Breast epithelium (tissue), 4 donors: ENCODE results near the gene SDCBP2. TPM values are rescaled to one million over a fixed set of nuclear protein-coding genes. Genes with fewer than 3 reads are reported as not detected.

Experiments used
- DNase-seq, 2 donors: peaks; one replicate each; pipeline ENCODE4 v3.0.0-alpha.2; 2019; ENCODE audit warnings: low spot score in 2 of 2
- H3K27ac ChIP-seq, 2 donors: fragments of 200-600 bp; sonication (generic) in 1 of 2; one replicate each; pipeline ENCODE4 v1.5.1; 2016 to 2019; ENCODE audit warnings: mild to moderate bottlenecking in 1 of 2
- H3K27me3 ChIP-seq, 2 donors: fragments of 200-600 bp; sonication (generic) in 1 of 2; one replicate each; pipeline versions ENCODE4 v1.5.1 to v1.6.0; 2017 to 2019; ENCODE audit warnings: control low read depth in 1 of 2, mild to moderate bottlenecking in 1 of 2
- H3K36me3 ChIP-seq: fragments of 200-600 bp; one replicate; pipeline ENCODE4 v1.5.1; 2019
- H3K4me1 ChIP-seq, 2 donors: fragments of 200-600 bp; sonication (generic); one replicate each; pipeline ENCODE4 v1.5.1; 2016 to 2019; ENCODE audit warnings: control low read depth in 1 of 2
- H3K4me3 ChIP-seq, 3 donors: fragments of 200-600 bp; sonication (generic); 1 replicate in 2 of 3; 2 replicates in 1 of 3; pipeline ENCODE4 v1.5.1; 2016 to 2019; ENCODE audit warnings: mild to moderate bottlenecking in 3 of 3, moderate library complexity in 2 of 3
- H3K9me3 ChIP-seq, 2 donors: fragments of 200-600 bp; sonication (generic) in 1 of 2; one replicate each; pipeline ENCODE4 v1.5.1; 2016 to 2019; ENCODE audit warnings: control low read depth in 1 of 2
- CTCF ChIP-seq, 3 donors: fragments of 450-650 bp; IDR thresholded peaks; one replicate each; pipeline ENCODE4 v1.5.1; 2016 to 2017; ENCODE audit warnings: antibody characterized with exemption in 3 of 3, mild to moderate bottlenecking in 3 of 3, moderate library complexity in 3 of 3
- POLR2A ChIP-seq: fragments of 450-650 bp; IDR thresholded peaks from one replicate; pipeline ENCODE4 v1.6.1; 2016; ENCODE audit warnings: antibody characterized with exemption, mild to moderate bottlenecking, moderate library complexity
- POLR2AphosphoS5 ChIP-seq, 3 donors: sonication (generic); formaldehyde crosslinking; IDR thresholded peaks; one replicate each; pipeline ENCODE4 v1.6.1; 2017; ENCODE audit warnings: antibody characterized with exemption in 3 of 3
- intact Hi-C: fragments of 100-400 bp; cut with DNase I; formaldehyde crosslinking; loops from one replicate; pipeline ENCODE4 v1.15.1; 2023; ENCODE audit warnings: low total_unique reads
- total RNA-seq, 3 donors: library from RNA; depleted of rRNA; stranded (reverse); fragments of >200 nt; gene quantifications; one replicate each; pipeline ENCODE4 v1.1.0, GENCODE V29; 2016

Gene SDCBP2
- total RNA-seq, 3 donors from 2014 or later = 5.0 to 10.8 (median 9.8) TPM

GRCh38 chr20:1334370-1334731 is 5.4 kb upstream of the SDCBP2 start:
- Histone ChIP-seq H3K9me3 (no peaks in the 10 kb centered on the region), H3K27me3 (no peaks in the 10 kb centered on the region), H3K36me3 (no peaks in the 10 kb centered on the region), H3K27ac (peak overlapping the region in 1 of 2 donors; percentile 5), H3K4me1 (no peaks in the 10 kb centered on the region), H3K4me3 (no peak overlapping the region)
- DNase-seq = no peak
- TF ChIP-seq CTCF (IDR thresholded peaks at IDR 0.05) (no peak), POLR2A (no peak), POLR2AphosphoS5 (IDR thresholded peaks at IDR 0.05) (no peak)
- intact Hi-C loops = no loop called here

- no peak overlapping the region for H3K27ac ChIP-seq
- H3K4me1 ChIP-seq = peaks cover 0 to 1% of the 10 kb centered on the region in 2 donors
- intact Hi-C loops = no loop called here
- no peak overlapping the region for H3K4me3 ChIP-seq
- no peaks in the 10 kb centered on the region for H3K27me3 ChIP-seq
- H3K9me3 ChIP-seq = no peaks in the 10 kb centered on the region
- peak in 1 of 2 donors; percentile 10 for DNase-seq
- TF ChIP-seq POLR2A (no peak), POLR2AphosphoS5 (IDR thresholded peaks at IDR 0.05) (no peak), CTCF (IDR thresholded peaks at IDR 0.05) (no peak)
- no peaks in the 10 kb centered on the region for H3K36me3 ChIP-seq
Measured at GRCh38 chr20:1333462-1334369, 4.8 kb upstream of the SDCBP2 start.

- TF ChIP-seq POLR2A (no peak), CTCF (IDR thresholded peaks at IDR 0.05) (no peak), POLR2AphosphoS5 (IDR thresholded peaks at IDR 0.05) (no peak)
- Histone ChIP-seq H3K27ac (peak overlapping the region in 1 of 2 donors; percentile 27), H3K36me3 (no peaks in the 10 kb centered on the region), H3K27me3 (no peaks in the 10 kb centered on the region), H3K9me3 (no peaks in the 10 kb centered on the region), H3K4me3 (no peak overlapping the region), H3K4me1 (peaks cover 0 to 10% of the 10 kb centered on the region in 2 donors)
- DNase-seq = no peak
- intact Hi-C loops = no loop called here
Measured at GRCh38 chr20:1332749-1333300, 3.9 kb upstream of the SDCBP2 start.

GRCh38 chr20:1331801-1332453 is 3.0 kb upstream of the SDCBP2 start:
- no peak overlapping the region for H3K4me3 ChIP-seq
- no peaks in the 10 kb centered on the region for H3K9me3 ChIP-seq
- DNase-seq = peak in 1 of 2 donors; percentile 11
- TF ChIP-seq POLR2A (no peak), CTCF (IDR thresholded peaks at IDR 0.05) (no peak), POLR2AphosphoS5 (IDR thresholded peaks at IDR 0.05) (no peak)
- peaks cover 0 to 18% of the 10 kb centered on the region in 2 donors for H3K4me1 ChIP-seq
- H3K27me3 ChIP-seq = no peaks in the 10 kb centered on the region
- intact Hi-C loops = no loop called here
- H3K27ac ChIP-seq = peak overlapping the region; percentile 77 to 98
- no peaks in the 10 kb centered on the region for H3K36me3 ChIP-seq

GRCh38 chr20:1331101-1331500 is 2.2 kb upstream of the SDCBP2 start:
- no peak for TF ChIP-seq POLR2A
- H3K4me3 ChIP-seq = no peak overlapping the region
- intact Hi-C loops = no loop called here
- no peaks in the 10 kb centered on the region for H3K27me3 ChIP-seq
- no peaks in the 10 kb centered on the region for H3K9me3 ChIP-seq
- peaks cover 0 to 26% of the 10 kb centered on the region in 2 donors for H3K4me1 ChIP-seq
- peak in 1 of 2 donors; percentile 11 for DNase-seq
- peak overlapping the region; percentile 77 to 98 for H3K27ac ChIP-seq
- no peaks in the 10 kb centered on the region for H3K36me3 ChIP-seq
